ENCODE measurements around the gene TAPBPL.
"Not testable (repeated sequence)": the region's sequence is repeated elsewhere in the genome, so short reads cannot be mapped to it uniquely, and the experiment has no call there.

The TAPBPL gene

GRCh38 chr12:6463858-6464257 is 12.0 kb downstream of the TAPBPL start:
- no peak for DNase-seq (ENCODE audit: low spot score)

- no peak for DNase-seq (ENCODE audit: low spot score)
Measured at GRCh38 chr12:6464531-6464930, 12.7 kb downstream of the TAPBPL start.

DNA sequence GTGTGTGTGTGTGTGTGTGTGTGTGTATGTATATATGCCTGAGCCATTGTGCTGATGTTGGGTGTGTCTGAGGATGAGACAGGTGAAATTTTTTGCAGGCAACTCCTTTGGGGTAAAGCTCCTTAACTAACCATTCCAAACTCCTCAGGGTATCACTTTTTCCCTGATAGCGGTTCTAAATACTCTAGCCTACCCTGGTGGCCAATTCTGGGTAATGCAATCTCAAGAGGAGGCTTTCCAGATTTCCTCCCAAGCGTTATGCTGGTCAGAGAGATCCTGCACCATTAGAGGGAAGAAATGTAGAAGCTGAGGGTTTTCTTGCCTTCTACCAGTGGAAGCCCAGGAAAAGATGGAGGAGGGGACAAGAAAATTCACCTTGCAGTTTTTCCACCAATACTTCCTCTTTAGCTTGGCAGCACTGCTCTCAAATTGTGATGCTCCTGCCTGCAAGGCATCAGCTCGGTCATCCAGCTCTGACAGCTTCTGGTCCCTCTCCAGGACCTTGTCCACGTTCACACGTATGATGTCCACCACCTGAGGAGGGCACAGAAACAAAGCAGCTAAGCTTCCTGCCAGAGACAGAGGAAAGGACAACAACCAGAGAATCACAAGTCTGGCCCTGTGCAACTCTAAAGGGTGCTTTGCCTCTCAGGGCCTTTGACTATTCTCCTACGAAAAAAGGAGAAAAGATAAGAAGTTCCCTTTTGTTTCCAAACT is 13.8 kb downstream of the TAPBPL start:
- DNase-seq (ENCODE audit: low spot score), result peak; percentile 68

GRCh38 chr12:6466184-6466573 is 14.3 kb downstream of the TAPBPL start:
- DNase-seq (ENCODE audit: low spot score), result no peak

GRCh38 chr12:6466751-6467150 is 14.9 kb downstream of the TAPBPL start:
- not testable (repeated sequence) for DNase-seq (ENCODE audit: low spot score)

- DNase-seq (ENCODE audit: low spot score), result not testable (repeated sequence)
Measured at GRCh38 chr12:6467571-6468282, 15.9 kb downstream of the TAPBPL start.

GRCh38 chr12:6468283-6468575 is 16.4 kb downstream of the TAPBPL start:
- no peak for DNase-seq (ENCODE audit: low spot score)

GRCh38 chr12:6469092-6469491 is 17.2 kb downstream of the TAPBPL start:
- DNase-seq (ENCODE audit: low spot score), result no peak

GRCh38 chr12:6469609-6470374 is 17.9 kb downstream of the TAPBPL start:
- DNase-seq (ENCODE audit: low spot score), result no peak

GRCh38 chr12:6470375-6471163 is 18.7 kb downstream of the TAPBPL start, which contains the start of gene VAMP1:
Gene VAMP1, minus strand, starts transcription at chr12:6470677. Its CDS starts 146 bp downstream, at chr12:6470531.
- DNase-seq (ENCODE audit: low spot score), result peak; percentile 100

GRCh38 chr12:6471989-6472360 is 20.1 kb downstream of the TAPBPL start:
- DNase-seq (ENCODE audit: low spot score), result no peak

GRCh38 chr12:6472491-6472890 is 20.6 kb downstream of the TAPBPL start:
- DNase-seq (ENCODE audit: low spot score), result no peak

GRCh38 chr12:6475233-6475975 is 23.6 kb downstream of the TAPBPL start:
- not testable (repeated sequence) for DNase-seq (ENCODE audit: low spot score)

DNA sequence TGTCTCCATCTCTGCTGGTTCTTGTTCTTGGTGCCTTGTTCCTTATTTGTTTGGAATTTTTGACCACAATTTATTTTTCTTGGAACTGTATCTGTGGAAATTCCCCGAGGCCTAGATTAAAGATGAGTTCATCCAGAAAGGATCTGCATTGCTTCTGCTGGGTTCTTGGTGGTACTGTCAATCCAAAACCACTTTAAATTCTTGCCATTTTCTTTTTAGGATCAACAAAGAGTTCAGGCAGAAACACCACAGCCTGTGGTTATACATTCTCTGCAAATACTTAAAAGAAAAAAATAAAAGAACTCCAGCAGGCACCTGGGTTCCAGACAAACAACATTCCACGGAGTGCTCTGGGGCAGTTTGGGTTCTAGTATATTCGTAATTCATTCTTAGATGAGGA is 24.6 kb downstream of the TAPBPL start:
- DNase-seq (ENCODE audit: low spot score), result no peak

GRCh38 chr12:6477601-6478377 is 25.9 kb downstream of the TAPBPL start:
- DNase-seq (ENCODE audit: low spot score), result not testable (repeated sequence)

GRCh38 chr12:6478416-6478815 is 26.6 kb downstream of the TAPBPL start:
- DNase-seq (ENCODE audit: low spot score), result no peak

GRCh38 chr12:6488240-6488639 is 36.4 kb downstream of the TAPBPL start:
- no peak for DNase-seq (ENCODE audit: low spot score)

GRCh38 chr12:6489449-6489848 is 37.6 kb downstream of the TAPBPL start:
- DNase-seq (ENCODE audit: low spot score), result no peak

GRCh38 chr12:6490673-6491072 is 38.8 kb downstream of the TAPBPL start:
- not testable (repeated sequence) for DNase-seq (ENCODE audit: low spot score)

- peak; percentile 97 for DNase-seq (ENCODE audit: low spot score)
Measured at GRCh38 chr12:6492838-6493496, 41.1 kb downstream of the TAPBPL start, which contains the start of gene MRPL51. Gene MRPL51, minus strand, starts transcription at chr12:6493262. Its CDS starts 126 bp downstream, at chr12:6493136.

All from globus pallidus (tissue), 1 donor.